Measurements from ENCODE around the gene APMAP.
A peak's percentile ranks its signal among the peaks of the same experiment; 100 is the strongest.

Gene APMAP

GRCh38 chr20:24964506-24964840 is 28.1 kb downstream of the APMAP start:
- no peak for DNase-seq

- DNase-seq: no peak
Measured at GRCh38 chr20:24963672-24964505, 28.7 kb downstream of the APMAP start.

GRCh38 chr20:24962510-24962909 is 30.0 kb downstream of the APMAP start:
- no peak for DNase-seq

- DNase-seq: no peak
Measured at GRCh38 chr20:24962182-24962492, 30.4 kb downstream of the APMAP start.

- DNase-seq: no peak
Measured at GRCh38 chr20:24961384-24962181, 31.0 kb downstream of the APMAP start.

GRCh38 chr20:24960861-24961260 is 31.7 kb downstream of the APMAP start:
- DNase-seq: no peak

- no peak for DNase-seq
Measured at GRCh38 chr20:24960302-24960801, 32.2 kb downstream of the APMAP start.

GRCh38 chr20:24959591-24960301 is 32.8 kb downstream of the APMAP start:
- DNase-seq: no peak

- DNase-seq: no peak
Measured at GRCh38 chr20:24958506-24959385, 33.8 kb downstream of the APMAP start.

GRCh38 chr20:24957326-24958016 is 35.1 kb downstream of the APMAP start:
- no peak for DNase-seq

GRCh38 chr20:24956001-24956841 is 36.3 kb downstream of the APMAP start:
- DNase-seq: no peak

GRCh38 chr20:24955045-24955444 is 37.5 kb downstream of the APMAP start:
- DNase-seq: no peak

- no peak for DNase-seq
Measured at GRCh38 chr20:24954566-24954965, 38.0 kb downstream of the APMAP start.

- no peak for DNase-seq
Measured at GRCh38 chr20:24954151-24954550, 38.4 kb downstream of the APMAP start.

- peak; percentile 37 for DNase-seq
Measured at GRCh38 chr20:24953621-24954133, 38.9 kb downstream of the APMAP start.

GRCh38 chr20:24953209-24953575 is 39.4 kb downstream of the APMAP start:
- no peak for DNase-seq

- no peak for DNase-seq
Measured at GRCh38 chr20:24952376-24953208, 40.0 kb downstream of the APMAP start.

GRCh38 chr20:24951536-24952083 is 40.9 kb downstream of the APMAP start:
- no peak for DNase-seq

- DNase-seq: no peak
Measured at GRCh38 chr20:24950836-24951525, 41.6 kb downstream of the APMAP start.

All from activated gamma-delta T cell (primary cell).